ENCODE results near the gene BAX. TPM values are rescaled to one million over a fixed set of nuclear protein-coding genes. Genes with fewer than 3 reads are reported as not detected.
A peak's percentile ranks its signal among the peaks of the same experiment; 100 is the strongest.

Gene BAX
- polyA plus RNA-seq, 2 of the 4 experiments (the other 2 are of a cell fraction) = 134 to 299 TPM

DNA sequence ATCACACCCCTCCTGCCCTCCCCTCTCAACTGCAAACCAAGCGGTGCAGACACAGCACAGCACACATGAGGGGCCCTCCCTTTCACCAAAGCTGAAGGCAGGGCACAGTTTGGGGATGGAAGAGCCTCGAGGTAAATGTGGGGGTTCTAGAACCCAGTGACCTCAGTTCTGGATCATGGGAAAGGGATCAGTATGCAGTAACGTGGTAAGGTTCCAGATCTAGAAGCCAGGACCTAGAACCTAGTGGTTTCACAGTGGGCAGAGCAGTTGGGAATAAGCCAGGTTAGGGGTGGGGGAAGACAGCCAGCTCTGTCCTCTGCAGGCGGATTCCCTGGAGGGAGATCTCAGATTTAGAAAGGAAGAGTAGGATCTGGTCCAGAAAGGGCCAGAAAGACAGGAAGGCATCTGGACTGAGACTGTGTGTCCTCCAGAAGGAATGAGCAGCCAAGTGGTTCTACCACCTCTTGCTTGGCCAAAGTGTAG is 13.5 kb downstream of the BAX start:
- ChIA-PET POLR2A (interaction anchor here (1.0 to 9.6 kb wide), 8 partner anchors 8 to 180 kb away, joined by 3 to 175 read pairs (median 8); partner anchors contain the start of genes BAX, DHDH, GYS1 and NUCB1), CTCF (interaction anchor here (1.0 to 18.4 kb wide), 10 partner anchors 8 to 175 kb away, joined by 3 to 332 read pairs (median 10); partner anchors contain the start of genes BCAT2, GYS1, HSD17B14 and NUCB1)
- FAIRE-seq = no peak
- peak overlapping the region; percentile 95 for H3K4me2 ChIP-seq
- peak overlapping the region; percentile 92 to 96; a peak in 5 of 6 replicates for H3K27ac ChIP-seq
- 39% methylated on average over 4 of the region's 4 CpGs for WGBS (ENCODE audit: missing lambda C conversion rate)
- H3K4me3 ChIP-seq = no peak overlapping the region; the same call in 2 of the 3 replicates
- no peaks in the 10 kb centered on the region for H3K9me3 ChIP-seq
- DNase-seq (ENCODE audit: low read depth in 1 of 2, low spot score in 1 of 2) = peak in 1 of 2 experiments; percentile 49
- peaks cover 40% of the 10 kb centered on the region for H3K4me1 ChIP-seq
- ATAC-seq = peak; percentile 7 to 14
- TF ChIP-seq TP53 (CRISPR knock-in tag; IDR thresholded peaks at IDR 0.05) (peak; percentile 78), SREBF2 (IDR thresholded peaks at IDR 0.05) (no peak), MYC (IDR thresholded peaks at IDR 0.05; ENCODE audit: borderline replicate concordance, low read length) (no peak), FOXS1 (CRISPR knock-in tag; IDR thresholded peaks at IDR 0.05) (0 out of 2 replicates have a peak, but pooled peaks have one; percentile 39), RNF2 (IDR thresholded peaks at IDR 0.05; ENCODE audit: borderline replicate concordance, low read depth) (no peak), KDM1A (IDR thresholded peaks at IDR 0.05; ENCODE audit: low read depth) (no peak), TFCP2L1 (CRISPR knock-in tag; IDR thresholded peaks at IDR 0.05) (peak; percentile 83; the same call in 1 of the 2 replicates), SMC3 (IDR thresholded peaks at IDR 0.05) (no peak), MAX (IDR thresholded peaks at IDR 0.05) (no peak), POLR2AphosphoS2 (conservative IDR thresholded peaks at IDR 0.05; ENCODE audit: low read length) (peak; percentile 84), RAD21 (conservative IDR thresholded peaks at IDR 0.05 in 1 of 2, IDR thresholded peaks at IDR 0.05 in 1 of 2) (peak in 1 of 2 experiments; percentile 4; a peak in 1 of 5 replicates), USF2 (IDR thresholded peaks at IDR 0.05) (no peak), HOXA7 (CRISPR knock-in tag; IDR thresholded peaks at IDR 0.05) (peak; percentile 91; the same call in 1 of the 2 replicates), ELK1 (IDR thresholded peaks at IDR 0.05; ENCODE audit: low read depth, low read length) (no peak), ZSCAN20 (CRISPR knock-in tag; IDR thresholded peaks at IDR 0.05) (0 out of 2 replicates have a peak, but pooled peaks have one; percentile 37), JUNB (IDR thresholded peaks at IDR 0.05) (no peak), RARB (CRISPR knock-in tag; IDR thresholded peaks at IDR 0.05) (peak; percentile 96), EHMT2 (IDR thresholded peaks at IDR 0.05; ENCODE audit: low read depth) (no peak), FOSL2 (IDR thresholded peaks at IDR 0.05) (no peak), FOSL2 (CRISPR knock-in tag; IDR thresholded peaks at IDR 0.05) (no peak), ESRRA (IDR thresholded peaks at IDR 0.05; ENCODE audit: borderline replicate concordance, low read length) (no peak), HEYL (CRISPR knock-in tag; IDR thresholded peaks at IDR 0.05) (peak; percentile 6; the same call in 1 of the 2 replicates), CEBPB (IDR thresholded peaks at IDR 0.05) (no peak), EP300 (IDR thresholded peaks at IDR 0.05) (no peak), JUN (IDR thresholded peaks at IDR 0.05) (no peak), CBX2 (IDR thresholded peaks at IDR 0.05; ENCODE audit: borderline replicate concordance, low read depth) (no peak), ZFP36 (IDR thresholded peaks at IDR 0.05; ENCODE audit: borderline replicate concordance, partially characterized antibody) (no peak), GATA3 (IDR thresholded peaks at IDR 0.05; ENCODE audit: borderline replicate concordance) (no peak), FOSB (CRISPR knock-in tag; IDR thresholded peaks at IDR 0.05) (peak; percentile 82), NFE2L2 (conservative IDR thresholded peaks at IDR 0.05; ENCODE audit: low read length) (no peak), E2F6 (IDR thresholded peaks at IDR 0.05; ENCODE audit: borderline replicate concordance, low read depth) (no peak), PHF8 (IDR thresholded peaks at IDR 0.05; ENCODE audit: borderline replicate concordance, low read depth) (no peak), HOXB13 (CRISPR knock-in tag; IDR thresholded peaks at IDR 0.05; ENCODE audit: low read depth) (0 out of 2 replicates have a peak, but pooled peaks have one; percentile 38)
- TF ChIP-seq, protein P1, sequence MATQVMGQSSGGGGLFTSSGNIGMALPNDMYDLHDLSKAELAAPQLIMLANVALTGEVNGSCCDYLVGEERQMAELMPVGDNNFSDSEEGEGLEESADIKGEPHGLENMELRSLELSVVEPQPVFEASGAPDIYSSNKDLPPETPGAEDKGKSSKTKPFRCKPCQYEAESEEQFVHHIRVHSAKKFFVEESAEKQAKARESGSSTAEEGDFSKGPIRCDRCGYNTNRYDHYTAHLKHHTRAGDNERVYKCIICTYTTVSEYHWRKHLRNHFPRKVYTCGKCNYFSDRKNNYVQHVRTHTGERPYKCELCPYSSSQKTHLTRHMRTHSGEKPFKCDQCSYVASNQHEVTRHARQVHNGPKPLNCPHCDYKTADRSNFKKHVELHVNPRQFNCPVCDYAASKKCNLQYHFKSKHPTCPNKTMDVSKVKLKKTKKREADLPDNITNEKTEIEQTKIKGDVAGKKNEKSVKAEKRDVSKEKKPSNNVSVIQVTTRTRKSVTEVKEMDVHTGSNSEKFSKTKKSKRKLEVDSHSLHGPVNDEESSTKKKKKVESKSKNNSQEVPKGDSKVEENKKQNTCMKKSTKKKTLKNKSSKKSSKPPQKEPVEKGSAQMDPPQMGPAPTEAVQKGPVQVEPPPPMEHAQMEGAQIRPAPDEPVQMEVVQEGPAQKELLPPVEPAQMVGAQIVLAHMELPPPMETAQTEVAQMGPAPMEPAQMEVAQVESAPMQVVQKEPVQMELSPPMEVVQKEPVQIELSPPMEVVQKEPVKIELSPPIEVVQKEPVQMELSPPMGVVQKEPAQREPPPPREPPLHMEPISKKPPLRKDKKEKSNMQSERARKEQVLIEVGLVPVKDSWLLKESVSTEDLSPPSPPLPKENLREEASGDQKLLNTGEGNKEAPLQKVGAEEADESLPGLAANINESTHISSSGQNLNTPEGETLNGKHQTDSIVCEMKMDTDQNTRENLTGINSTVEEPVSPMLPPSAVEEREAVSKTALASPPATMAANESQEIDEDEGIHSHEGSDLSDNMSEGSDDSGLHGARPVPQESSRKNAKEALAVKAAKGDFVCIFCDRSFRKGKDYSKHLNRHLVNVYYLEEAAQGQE (IDR thresholded peaks at IDR 0.05) = no peak
- TF ChIP-seq, protein P2, sequence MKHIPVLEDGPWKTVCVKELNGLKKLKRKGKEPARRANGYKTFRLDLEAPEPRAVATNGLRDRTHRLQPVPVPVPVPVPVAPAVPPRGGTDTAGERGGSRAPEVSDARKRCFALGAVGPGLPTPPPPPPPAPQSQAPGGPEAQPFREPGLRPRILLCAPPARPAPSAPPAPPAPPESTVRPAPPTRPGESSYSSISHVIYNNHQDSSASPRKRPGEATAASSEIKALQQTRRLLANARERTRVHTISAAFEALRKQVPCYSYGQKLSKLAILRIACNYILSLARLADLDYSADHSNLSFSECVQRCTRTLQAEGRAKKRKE (CRISPR knock-in tag; IDR thresholded peaks at IDR 0.05; ENCODE audit: low read depth) = no peak
